ENCODE results near the gene NINJ1.

NINJ1 gene

GRCh38 chr9:93098236-93098946 lies 35.7 kb downstream of the NINJ1 start:
- DNase-seq = no peak

GRCh38 chr9:93097511-93098201 lies 36.4 kb downstream of the NINJ1 start:
- DNase-seq = no peak

- DNase-seq = no peak
Observed at GRCh38 chr9:93096811-93097382, 37.2 kb downstream of the NINJ1 start.

- DNase-seq = no peak
Observed at GRCh38 chr9:93096131-93096802, 37.8 kb downstream of the NINJ1 start, which contains the start of gene CARD19. Gene CARD19 (plus strand): TSS chr9:93096217. CDS start chr9:93096346, 129 bp downstream.

- peak; percentile 98 for DNase-seq
Observed at GRCh38 chr9:93095205-93096130, 38.6 kb downstream of the NINJ1 start.

GRCh38 chr9:93094658-93095204 lies 39.3 kb downstream of the NINJ1 start:
- no peak for DNase-seq

- no peak for DNase-seq
Observed at GRCh38 chr9:93093877-93094657, 40.0 kb downstream of the NINJ1 start.

GRCh38 chr9:93093127-93093876 lies 40.7 kb downstream of the NINJ1 start:
- no peak for DNase-seq

- no peak for DNase-seq
Observed at GRCh38 chr9:93092251-93092991, 41.6 kb downstream of the NINJ1 start.

GRCh38 chr9:93091453-93092081 lies 42.5 kb downstream of the NINJ1 start:
- DNase-seq = no peak

GRCh38 chr9:93091056-93091452 lies 43.0 kb downstream of the NINJ1 start:
- DNase-seq = no peak

GRCh38 chr9:93090091-93090655 lies 43.9 kb downstream of the NINJ1 start:
- no peak for DNase-seq

GRCh38 chr9:93089481-93089991 lies 44.5 kb downstream of the NINJ1 start:
- DNase-seq = no peak

- no peak for DNase-seq
Observed at GRCh38 chr9:93089024-93089423, 45.0 kb downstream of the NINJ1 start.

- no peak for DNase-seq
Observed at GRCh38 chr9:93088656-93089015, 45.4 kb downstream of the NINJ1 start.

GRCh38 chr9:93087971-93088655 lies 45.9 kb downstream of the NINJ1 start:
- DNase-seq = no peak

GRCh38 chr9:93086447-93087224 lies 47.4 kb downstream of the NINJ1 start:
- DNase-seq = no peak
